Retinal pigment epithelial cell (primary cell): ENCODE data around the gene VENTX.

Experiments
- DNase-seq: peaks from one replicate; pipeline ENCODE4 v3.0.0-alpha.2; 2010; ENCODE audit warnings: low read depth
- H3K4me3 ChIP-seq: 2 replicates; pipeline ENCODE4 v1.5.1; 2011; ENCODE audit warnings: mild to moderate bottlenecking, low read length, control low read depth, moderate library complexity
- TF ChIP-seq, protein P1 (sequence below): conservative IDR thresholded peaks from 2 replicates; pipeline ENCODE4 v1.5.1; 2011; ENCODE audit warnings: low read depth, low read length, control low read depth, inconsistent platforms

Gene VENTX

DNA sequence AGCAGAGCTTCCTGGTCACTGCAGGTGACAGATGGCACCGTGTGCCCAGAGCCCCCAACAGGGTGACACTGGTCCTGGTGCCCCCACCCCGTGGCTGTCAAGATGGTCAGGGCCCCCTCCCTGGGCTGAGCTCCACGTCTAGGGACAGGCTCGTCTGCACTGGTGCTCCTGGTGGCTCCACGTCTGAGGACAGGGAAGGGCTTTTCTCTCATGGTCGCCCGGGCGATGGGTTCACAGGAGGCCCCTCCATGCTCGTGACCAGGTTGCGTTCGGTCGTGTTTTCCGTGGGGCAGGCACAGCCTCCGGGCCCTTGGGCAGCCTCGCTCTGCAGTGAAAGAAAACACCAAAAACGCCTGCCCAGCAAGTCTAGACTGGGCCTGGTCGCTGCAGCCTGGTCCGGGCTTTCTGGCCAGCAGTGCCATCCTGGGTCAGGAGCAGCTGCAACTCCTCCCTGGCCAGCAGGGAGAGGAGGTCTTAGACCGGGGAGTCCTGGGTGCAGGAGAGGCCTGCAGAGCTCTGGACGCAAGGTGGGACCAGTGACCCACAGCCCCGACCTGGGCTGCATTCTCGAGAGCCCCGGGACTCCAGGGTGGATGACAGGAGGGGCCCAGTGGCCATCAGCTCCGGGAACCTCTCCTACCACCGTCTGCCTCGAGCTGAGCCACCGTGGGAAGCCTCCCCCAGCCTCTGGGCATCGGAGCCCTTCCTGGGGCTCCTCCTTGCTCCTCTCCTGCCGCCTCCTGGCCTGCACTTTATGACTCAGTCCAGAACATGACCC lies 35.5 kb upstream of the VENTX start:
- H3K4me3 ChIP-seq = no peak overlapping the region
- no peak for DNase-seq
- TF ChIP-seq, protein P1, sequence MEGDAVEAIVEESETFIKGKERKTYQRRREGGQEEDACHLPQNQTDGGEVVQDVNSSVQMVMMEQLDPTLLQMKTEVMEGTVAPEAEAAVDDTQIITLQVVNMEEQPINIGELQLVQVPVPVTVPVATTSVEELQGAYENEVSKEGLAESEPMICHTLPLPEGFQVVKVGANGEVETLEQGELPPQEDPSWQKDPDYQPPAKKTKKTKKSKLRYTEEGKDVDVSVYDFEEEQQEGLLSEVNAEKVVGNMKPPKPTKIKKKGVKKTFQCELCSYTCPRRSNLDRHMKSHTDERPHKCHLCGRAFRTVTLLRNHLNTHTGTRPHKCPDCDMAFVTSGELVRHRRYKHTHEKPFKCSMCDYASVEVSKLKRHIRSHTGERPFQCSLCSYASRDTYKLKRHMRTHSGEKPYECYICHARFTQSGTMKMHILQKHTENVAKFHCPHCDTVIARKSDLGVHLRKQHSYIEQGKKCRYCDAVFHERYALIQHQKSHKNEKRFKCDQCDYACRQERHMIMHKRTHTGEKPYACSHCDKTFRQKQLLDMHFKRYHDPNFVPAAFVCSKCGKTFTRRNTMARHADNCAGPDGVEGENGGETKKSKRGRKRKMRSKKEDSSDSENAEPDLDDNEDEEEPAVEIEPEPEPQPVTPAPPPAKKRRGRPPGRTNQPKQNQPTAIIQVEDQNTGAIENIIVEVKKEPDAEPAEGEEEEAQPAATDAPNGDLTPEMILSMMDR = no peak

DNA sequence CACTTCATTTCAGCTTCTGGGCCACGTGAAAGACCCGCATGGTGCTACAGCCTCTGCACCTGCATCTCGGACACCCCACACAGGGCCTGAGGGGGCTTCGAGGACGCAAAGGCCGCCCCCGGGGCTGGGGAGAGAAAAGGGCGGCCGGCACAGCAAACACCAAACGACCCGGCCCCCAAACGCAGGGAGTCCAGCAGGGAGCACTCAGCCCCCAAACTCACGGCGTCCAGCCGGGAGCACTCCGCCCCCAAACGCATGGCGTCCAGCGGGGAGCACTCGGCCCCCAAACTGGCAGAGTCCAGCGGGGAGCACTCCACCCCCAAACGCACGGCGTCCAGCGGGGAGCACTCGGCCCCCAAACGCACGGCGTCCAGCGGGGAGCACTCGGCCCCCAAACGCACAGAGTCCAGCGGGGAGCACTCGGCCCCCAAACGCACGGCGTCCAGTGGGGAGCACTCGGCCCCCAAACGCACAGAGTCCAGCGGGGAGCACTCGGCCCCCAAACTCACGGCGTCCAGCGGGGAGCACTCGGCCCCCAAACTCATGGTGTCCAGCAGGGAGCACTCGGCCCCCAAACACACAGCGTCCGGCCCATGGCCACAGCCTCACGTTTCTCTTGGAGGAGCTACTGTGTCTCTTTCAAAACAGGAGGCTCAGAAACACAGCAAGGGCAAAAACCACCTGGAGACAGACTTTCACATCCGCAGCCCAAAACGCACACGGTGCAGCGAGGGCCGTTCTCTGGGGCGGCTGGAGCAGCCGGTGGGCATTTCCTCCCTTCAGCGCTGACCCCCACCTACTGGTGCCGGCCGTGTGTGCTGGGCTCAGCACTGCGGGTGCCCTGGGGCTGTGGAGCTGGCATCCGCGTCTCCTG lies 34.6 kb upstream of the VENTX start:
- DNase-seq = no peak
- TF ChIP-seq, protein P1 = no peak
- no peak overlapping the region for H3K4me3 ChIP-seq

DNA sequence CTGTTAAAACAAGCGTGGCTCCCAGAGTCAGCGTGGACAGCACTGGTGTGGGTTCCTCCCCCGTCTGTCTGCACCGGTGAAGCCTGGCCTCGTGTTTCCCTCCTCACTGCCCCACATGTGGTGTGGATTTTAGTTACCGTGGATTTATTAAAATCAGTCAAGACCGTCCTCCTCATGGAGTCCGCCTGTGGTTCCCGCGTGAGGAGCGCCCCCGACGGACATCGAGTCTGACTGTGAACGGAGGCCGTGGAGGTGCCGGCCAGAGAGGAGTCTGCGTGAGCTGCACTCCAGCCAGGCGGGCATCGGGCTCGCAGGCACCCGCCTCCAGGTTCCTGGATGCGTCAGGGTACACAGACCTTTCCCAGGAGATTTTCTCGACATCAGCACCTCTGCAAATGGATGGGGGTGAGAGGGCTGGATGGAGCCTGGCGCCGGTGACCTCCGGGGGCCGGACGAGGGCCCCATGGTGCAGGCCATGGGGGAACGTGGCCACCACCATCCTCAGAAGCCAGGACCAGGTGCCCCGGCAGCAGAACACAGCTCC lies 33.9 kb upstream of the VENTX start:
- no peak overlapping the region for H3K4me3 ChIP-seq
- TF ChIP-seq, protein P1 = no peak
- no peak for DNase-seq

DNA sequence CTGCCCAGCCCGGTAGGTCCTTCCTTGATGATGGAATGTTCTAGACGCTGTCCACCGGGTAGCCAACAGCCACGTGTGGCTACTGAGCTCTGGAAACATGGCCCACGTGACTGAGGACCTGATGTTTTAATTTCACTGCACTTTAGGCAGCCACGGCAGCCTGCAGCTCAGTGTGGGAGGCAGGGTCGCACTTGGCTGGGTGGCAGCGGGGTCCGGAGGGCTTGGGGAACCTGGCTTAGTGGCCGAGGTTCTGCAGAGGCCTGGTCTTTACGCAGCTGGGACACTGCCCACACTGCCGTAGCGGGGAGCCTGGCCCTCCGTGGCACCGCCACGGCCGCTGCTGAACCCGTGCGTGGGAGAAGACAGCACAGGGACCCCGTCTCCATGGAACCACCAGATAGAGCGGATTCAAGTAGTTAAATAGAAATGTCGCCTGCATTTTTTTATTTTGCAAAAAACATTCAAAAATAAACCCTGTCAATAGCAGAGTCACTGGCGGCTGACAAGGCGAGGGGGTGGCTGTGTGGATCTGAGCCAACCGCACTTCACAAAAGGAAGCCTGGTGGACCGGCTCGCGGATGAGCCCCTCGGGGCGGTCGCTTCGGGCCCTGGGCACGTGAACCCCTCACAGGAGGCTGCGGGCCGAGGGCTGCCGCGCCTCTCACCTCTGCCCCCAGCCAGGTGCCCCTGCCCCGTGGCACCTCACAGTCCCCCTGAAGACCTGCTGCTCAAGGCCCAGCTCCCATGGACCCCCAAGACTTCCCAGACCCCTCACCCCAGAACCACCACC lies 33.2 kb upstream of the VENTX start:
- DNase-seq = no peak
- TF ChIP-seq, protein P1 = no peak
- H3K4me3 ChIP-seq = no peak overlapping the region

DNA sequence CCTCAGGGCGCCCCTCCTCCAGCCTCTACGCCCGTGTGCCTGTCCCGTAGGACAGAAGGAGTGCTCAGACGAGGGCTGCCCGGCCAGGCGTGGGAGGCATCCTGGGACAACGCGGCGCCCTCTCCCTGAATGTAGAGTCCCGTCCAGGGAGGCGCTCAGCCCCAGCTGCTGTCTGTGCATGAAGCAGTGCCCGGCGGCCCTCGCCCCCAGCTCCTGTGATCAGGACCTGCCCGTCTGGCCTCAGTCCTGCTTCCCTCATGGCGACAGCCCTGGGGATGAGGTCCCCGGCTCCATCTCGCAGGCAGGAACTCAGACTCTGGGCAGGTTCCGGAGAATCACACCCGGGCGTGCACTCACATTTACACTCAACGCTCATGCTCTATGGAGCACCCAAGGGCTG lies 32.5 kb upstream of the VENTX start:
- TF ChIP-seq, protein P1 = no peak
- DNase-seq = no peak
- H3K4me3 ChIP-seq = no peak overlapping the region

DNA sequence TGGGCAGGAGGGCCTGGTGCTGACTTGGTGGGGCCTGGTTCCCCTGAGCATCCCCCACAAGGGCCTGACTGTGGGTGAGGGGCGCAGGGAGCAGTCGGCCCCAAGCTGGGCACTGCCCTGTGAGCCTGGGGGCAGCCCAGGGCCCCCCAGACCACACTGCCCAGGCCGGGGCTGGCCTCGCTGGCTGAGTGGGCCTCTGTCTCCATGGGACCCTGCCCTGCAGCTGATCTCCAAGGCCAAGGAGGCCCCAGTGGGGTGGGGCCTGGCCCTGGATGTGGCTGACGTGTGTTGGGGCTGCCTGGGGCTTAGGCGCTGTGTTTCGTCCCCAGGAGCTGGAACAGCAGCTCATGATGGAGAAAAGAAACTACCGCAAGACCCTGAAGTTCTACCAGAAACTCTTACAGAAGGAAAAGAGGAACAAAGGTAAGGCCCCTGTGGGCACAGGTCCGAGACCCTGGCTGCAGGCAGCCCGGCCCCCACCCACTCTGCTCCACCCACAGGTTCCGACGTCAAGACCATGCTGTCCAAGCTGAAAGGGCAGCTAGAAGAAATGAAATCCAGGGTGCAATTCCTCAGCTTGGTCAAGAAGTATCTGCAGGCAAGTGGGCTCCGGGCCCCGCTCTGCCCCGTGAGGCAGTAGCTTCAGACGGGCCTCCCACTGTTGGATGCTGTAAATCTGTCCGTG lies 31.2 kb upstream of the VENTX start:
- TF ChIP-seq, protein P1 = no peak
- no peak for DNase-seq
- H3K4me3 ChIP-seq = no peak overlapping the region
